ENCODE data around the gene EXOC1.

DNA sequence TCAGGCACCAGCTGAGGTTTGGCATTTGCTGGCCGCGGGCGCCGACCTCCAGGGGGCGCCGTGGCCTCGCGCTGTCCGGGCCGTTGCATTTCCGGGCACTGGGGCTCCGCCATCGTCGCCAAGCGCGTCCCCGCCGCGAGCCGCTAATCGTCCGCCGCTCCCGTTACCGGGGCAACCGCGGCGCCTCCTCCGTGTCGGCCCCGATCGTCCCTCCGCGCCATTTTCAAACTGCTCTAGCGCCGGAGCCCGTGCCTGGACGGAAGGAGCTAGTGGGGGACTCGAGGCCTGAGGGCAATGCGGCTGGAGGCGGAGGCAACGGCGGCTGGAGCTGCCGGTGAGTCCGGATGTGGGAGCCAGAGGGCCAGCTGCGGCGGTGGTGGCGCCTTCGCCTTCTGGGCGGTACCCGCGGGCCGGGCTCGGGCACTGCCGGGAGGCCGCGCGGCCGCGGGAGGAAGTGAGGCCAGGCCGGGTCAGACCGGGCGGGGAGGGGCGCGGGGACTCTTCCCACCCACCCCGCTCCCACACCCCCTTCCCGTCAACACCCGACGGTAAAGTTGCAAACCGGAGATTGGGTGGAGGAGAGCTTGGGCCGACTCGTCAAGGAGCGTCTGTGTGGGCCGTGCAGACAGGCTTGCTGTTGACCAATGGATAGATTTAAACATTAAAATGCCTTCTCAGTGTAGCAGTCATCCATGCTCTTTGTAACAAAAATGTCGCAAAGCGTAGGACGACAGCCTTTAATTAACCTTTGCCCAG is 95.5 kb downstream of the EXOC1 start, which contains the start of gene CEP135:
- TF ChIP-seq CTCF (IDR thresholded peaks at IDR 0.05) (peak; percentile 91 to 96 (median 95)), EP300 (IDR thresholded peaks at IDR 0.05; ENCODE audit: low read depth) (no peak)

Data from transverse colon (tissue), 3 donors.